ENCODE measurements around the gene ARHGAP40. TPM values are rescaled to one million over a fixed set of nuclear protein-coding genes. Genes with fewer than 3 reads are reported as not detected.

The ARHGAP40 gene
- total and polyA plus RNA-seq, 9 of the 15 experiments (the other 6 are each of a cell fraction or from before 2014, with no cell fraction given), result not detected

- no peak for TF ChIP-seq ZNF507 (tag; conservative IDR thresholded peaks at IDR 0.05)
- TF ChIP-seq NFIC (IDR thresholded peaks at IDR 0.05), result 0 out of 2 replicates have a peak, but pooled peaks have one; percentile 19
- no peak for TF ChIP-seq ELF2 (CRISPR knock-in tag; IDR thresholded peaks at IDR 0.05)
- no peak for TF ChIP-seq POU5F1 (IDR thresholded peaks at IDR 0.05; ENCODE audit: borderline replicate concordance, low read depth, low read length, partially characterized antibody)
- TF ChIP-seq MAFG (tag; conservative IDR thresholded peaks at IDR 0.05), result no peak
- TF ChIP-seq, protein P1, sequence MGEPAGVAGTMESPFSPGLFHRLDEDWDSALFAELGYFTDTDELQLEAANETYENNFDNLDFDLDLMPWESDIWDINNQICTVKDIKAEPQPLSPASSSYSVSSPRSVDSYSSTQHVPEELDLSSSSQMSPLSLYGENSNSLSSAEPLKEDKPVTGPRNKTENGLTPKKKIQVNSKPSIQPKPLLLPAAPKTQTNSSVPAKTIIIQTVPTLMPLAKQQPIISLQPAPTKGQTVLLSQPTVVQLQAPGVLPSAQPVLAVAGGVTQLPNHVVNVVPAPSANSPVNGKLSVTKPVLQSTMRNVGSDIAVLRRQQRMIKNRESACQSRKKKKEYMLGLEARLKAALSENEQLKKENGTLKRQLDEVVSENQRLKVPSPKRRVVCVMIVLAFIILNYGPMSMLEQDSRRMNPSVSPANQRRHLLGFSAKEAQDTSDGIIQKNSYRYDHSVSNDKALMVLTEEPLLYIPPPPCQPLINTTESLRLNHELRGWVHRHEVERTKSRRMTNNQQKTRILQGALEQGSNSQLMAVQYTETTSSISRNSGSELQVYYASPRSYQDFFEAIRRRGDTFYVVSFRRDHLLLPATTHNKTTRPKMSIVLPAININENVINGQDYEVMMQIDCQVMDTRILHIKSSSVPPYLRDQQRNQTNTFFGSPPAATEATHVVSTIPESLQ (CRISPR knock-in tag; IDR thresholded peaks at IDR 0.05), result no peak; the same call in 1 of the 2 replicates
- TF ChIP-seq LARP7 (IDR thresholded peaks at IDR 0.05), result no peak
- no peak for TF ChIP-seq ZNF764 (CRISPR knock-in tag; IDR thresholded peaks at IDR 0.05; ENCODE audit: low read depth)
- no peak for TF ChIP-seq HDAC3 (IDR thresholded peaks at IDR 0.05; ENCODE audit: borderline replicate concordance, partially characterized antibody)
- TF ChIP-seq BDP1 (IDR thresholded peaks at IDR 0.05; ENCODE audit: insufficient read depth, insufficient read length), result no peak
- no peak for TF ChIP-seq U2AF2 (optimal IDR thresholded peaks at IDR 0.05; ENCODE audit: low read depth, low read length)
- no peak for TF ChIP-seq ZNF232 (CRISPR knock-in tag; IDR thresholded peaks at IDR 0.05)
- TF ChIP-seq PRPF4 (IDR thresholded peaks at IDR 0.05; ENCODE audit: insufficient read depth, low read depth, low read length, poor library complexity, severe bottlenecking), result no peak
- no peak for TF ChIP-seq PTRF (tag; IDR thresholded peaks at IDR 0.05)
- TF ChIP-seq RB1 (IDR thresholded peaks at IDR 0.05; ENCODE audit: low read depth), result peak; percentile 62; the same call in 1 of the 2 replicates
- TF ChIP-seq THAP12 (CRISPR knock-in tag; IDR thresholded peaks at IDR 0.05), result no peak
- TF ChIP-seq MCM7 (IDR thresholded peaks at IDR 0.05), result no peak
- TF ChIP-seq CHCHD3 (CRISPR knock-in tag; IDR thresholded peaks at IDR 0.05), result 0 out of 2 replicates have a peak, but pooled peaks have one; percentile 64
- no peak for TF ChIP-seq COPS2 (conservative IDR thresholded peaks at IDR 0.05)
These were observed 72.6 kb downstream of the ARHGAP40 start (continued) for GRCh38 chr20:38674092-38674764.

Data from K562 (cell line).